Activated naive CD4-positive, alpha-beta T cell treated with anti-CD3 and anti-CD28 coated beads, Interleukin-2, amount 10 ng/mL, durations not matched to agents 7 days and 5 days (primary cell): Measurements from ENCODE around the gene LEMD2.
A peak's percentile ranks its signal among the peaks of the same experiment; 100 is the strongest.

Experiments used
- CTCF ChIA-PET: fragments of 350-600 bp; sonication (Branson Sonifier 250); formaldehyde crosslinking; loops from one replicate; lab custom pipeline; 2021; ENCODE audit warnings: antibody characterized with exemption; lab: Charles Lee
- DNase-seq: peaks from one replicate; pipeline ENCODE4 v3.0.0-alpha.2; 2020
- H3K27ac Mint-ChIP-seq: one replicate; pipeline ENCODE4 v1.8.0; 2021; ENCODE audit warnings: mild to moderate bottlenecking, moderate library complexity, mixed read lengths
- H3K27me3 Mint-ChIP-seq: one replicate; pipeline ENCODE4 v1.8.0; 2021; ENCODE audit warnings: mild to moderate bottlenecking, mixed read lengths
- H3K36me3 Mint-ChIP-seq: one replicate; pipeline ENCODE4 v1.8.0; 2021; ENCODE audit warnings: mixed read lengths
- H3K4me1 Mint-ChIP-seq: one replicate; pipeline ENCODE4 v1.8.0; 2021; ENCODE audit warnings: mixed read lengths
- H3K4me3 Mint-ChIP-seq: one replicate; pipeline ENCODE4 v1.8.0; 2021; ENCODE audit warnings: mild to moderate bottlenecking, moderate library complexity, mixed read lengths
- H3K9me3 Mint-ChIP-seq: one replicate; pipeline ENCODE4 v1.8.0; 2021; ENCODE audit warnings: mixed read lengths

The LEMD2 gene

DNA sequence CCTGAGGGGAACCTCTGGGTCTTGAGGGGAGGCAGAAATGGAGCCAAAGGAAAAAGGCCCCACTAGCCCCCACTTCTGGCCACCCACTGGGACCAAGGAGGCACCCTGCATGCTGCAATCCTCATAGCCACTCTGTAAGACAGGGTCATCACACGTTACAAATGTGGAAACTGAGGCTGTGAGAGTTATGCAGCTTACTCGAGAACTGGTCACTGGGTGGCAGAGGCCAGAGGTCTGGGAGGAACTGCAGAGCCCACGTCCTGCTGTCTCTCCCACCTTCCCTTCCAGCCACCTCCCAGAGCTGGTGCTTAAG lies 18.1 kb downstream of the LEMD2 start:
- DNase-seq: no peak
- peaks cover 13% of the 10 kb centered on the region for H3K36me3 Mint-ChIP-seq
- no peaks in the 10 kb centered on the region for H3K9me3 Mint-ChIP-seq
- H3K4me1 Mint-ChIP-seq: peaks cover 6% of the 10 kb centered on the region
- H3K27ac Mint-ChIP-seq: no peak overlapping the region
- CTCF ChIA-PET: interaction anchor here (0.8 to 16.2 kb wide), 27 partner anchors 8 to 384 kb away, joined by 3 to 167 read pairs (median 4); partner anchors contain the start of gene IP6K3
- no peak overlapping the region for H3K4me3 Mint-ChIP-seq
- H3K27me3 Mint-ChIP-seq: peaks cover 40% of the 10 kb centered on the region

DNA sequence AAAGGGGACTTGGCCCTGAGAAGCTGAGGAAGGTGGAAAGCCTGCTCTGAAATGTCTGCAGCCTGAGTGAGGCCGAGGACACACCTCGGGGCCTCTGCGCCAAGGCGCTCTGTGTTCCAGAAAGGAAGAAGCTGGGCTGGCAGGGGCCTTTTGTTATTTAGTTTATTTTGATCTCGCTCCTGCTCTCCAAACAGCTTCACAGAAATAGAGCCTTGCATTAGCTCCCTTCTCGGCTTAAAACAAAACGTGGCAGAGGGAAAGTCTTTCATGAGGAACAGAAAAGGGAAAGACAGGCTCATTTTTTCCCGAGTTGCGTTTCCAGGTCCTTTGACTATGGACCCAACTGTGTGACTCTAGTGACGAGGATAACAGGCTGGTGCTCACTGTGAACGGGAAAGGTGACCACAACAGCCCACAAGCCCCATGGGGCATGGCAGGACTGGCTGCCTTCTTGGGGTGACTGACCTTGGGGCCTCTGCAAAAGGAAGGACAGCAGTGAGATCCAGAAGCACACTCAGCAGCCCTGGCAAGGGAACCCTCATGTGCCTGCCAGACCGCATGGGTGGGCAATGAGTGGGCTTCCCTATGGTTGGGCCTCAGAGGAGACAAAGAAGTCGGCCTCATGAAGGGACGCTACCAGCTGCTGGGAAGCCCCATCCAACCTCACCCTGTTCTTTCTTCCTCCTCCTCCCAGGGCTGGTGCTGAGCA lies 18.7 kb downstream of the LEMD2 start:
- Mint-ChIP-seq H3K27me3 (peaks cover 43% of the 10 kb centered on the region), H3K27ac (no peak overlapping the region), H3K4me3 (no peak overlapping the region), H3K36me3 (peaks cover 10% of the 10 kb centered on the region), H3K4me1 (peaks cover 6% of the 10 kb centered on the region), H3K9me3 (no peaks in the 10 kb centered on the region)
- no peak for DNase-seq
- CTCF ChIA-PET: interaction anchor here (0.6 to 16.2 kb wide), 20 partner anchors 8 to 385 kb away, joined by 3 to 167 read pairs (median 4); partner anchors contain the start of genes IP6K3 and UQCC2

DNA sequence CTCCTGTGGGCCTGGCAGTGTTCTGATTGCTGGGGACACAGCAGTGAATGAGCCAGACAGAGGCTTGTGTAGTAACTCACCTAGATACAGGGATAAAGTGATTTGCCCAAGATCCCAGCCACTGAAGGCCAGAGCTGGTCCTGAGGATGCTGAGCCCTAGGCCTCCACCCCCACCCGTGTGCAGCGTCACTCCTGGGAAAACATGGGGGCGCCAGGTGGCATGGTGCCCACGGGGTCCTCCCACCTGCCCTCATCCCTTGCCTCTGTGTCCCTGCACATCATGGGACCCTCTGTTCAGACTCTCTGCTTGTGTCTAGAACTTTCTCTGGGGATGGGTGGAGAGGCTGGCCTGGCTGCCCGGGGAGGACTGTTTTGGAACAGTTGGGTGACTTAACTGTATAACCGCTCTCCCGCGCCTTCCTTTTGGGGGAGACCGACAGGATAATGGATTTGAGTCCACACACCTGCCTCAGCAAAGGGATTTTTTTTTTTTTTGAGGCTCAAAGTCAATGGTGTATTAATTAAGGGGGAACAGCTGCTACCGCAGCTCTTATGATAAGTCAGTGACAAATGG lies 19.6 kb downstream of the LEMD2 start:
- Mint-ChIP-seq H3K36me3 (peaks cover 5% of the 10 kb centered on the region), H3K4me3 (no peak overlapping the region), H3K9me3 (no peaks in the 10 kb centered on the region), H3K27me3 (peaks cover 46% of the 10 kb centered on the region), H3K4me1 (peaks cover 6% of the 10 kb centered on the region), H3K27ac (no peak overlapping the region)
- no peak for DNase-seq
- CTCF ChIA-PET: interaction anchor here (0.7 to 16.2 kb wide), 12 partner anchors 9 to 385 kb away, joined by 3 to 167 read pairs (median 6); partner anchors contain the start of genes IP6K3 and UQCC2

DNA sequence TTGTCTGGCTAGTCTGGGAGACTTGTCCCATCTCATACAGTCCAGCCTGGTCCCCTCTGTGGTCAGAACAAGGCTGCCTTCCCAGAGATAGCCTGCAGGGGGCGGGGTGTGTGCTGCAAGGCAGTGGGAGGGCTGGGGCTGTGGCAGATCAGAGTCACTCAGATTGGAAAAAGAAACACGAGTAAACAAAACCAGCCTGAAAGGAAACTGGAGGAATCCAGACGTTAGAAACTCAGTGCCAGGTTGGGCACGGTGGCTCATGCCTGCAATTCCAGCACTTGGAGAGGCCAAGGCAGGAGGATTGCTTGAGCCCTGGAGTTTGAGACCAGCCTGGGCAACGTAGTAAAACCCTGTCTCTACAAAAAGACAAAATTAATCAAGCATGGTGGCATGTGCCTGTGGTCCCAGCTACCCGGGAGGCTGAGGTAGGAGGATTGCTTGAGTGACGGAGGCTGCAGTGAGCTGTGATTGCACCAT lies 20.2 kb downstream of the LEMD2 start:
- peak overlapping the region; percentile 21 for H3K27ac Mint-ChIP-seq
- peaks cover 53% of the 10 kb centered on the region for H3K27me3 Mint-ChIP-seq
- H3K36me3 Mint-ChIP-seq: peaks cover 5% of the 10 kb centered on the region
- peaks cover 6% of the 10 kb centered on the region for H3K4me1 Mint-ChIP-seq
- CTCF ChIA-PET: interaction anchor here (1.5 to 16.2 kb wide), 8 partner anchors 10 to 386 kb away, joined by 4 to 167 read pairs (median 18); partner anchors contain the start of genes IP6K3 and UQCC2
- no peak overlapping the region for H3K4me3 Mint-ChIP-seq
- H3K9me3 Mint-ChIP-seq: no peaks in the 10 kb centered on the region
- DNase-seq: peak; percentile 87

DNA sequence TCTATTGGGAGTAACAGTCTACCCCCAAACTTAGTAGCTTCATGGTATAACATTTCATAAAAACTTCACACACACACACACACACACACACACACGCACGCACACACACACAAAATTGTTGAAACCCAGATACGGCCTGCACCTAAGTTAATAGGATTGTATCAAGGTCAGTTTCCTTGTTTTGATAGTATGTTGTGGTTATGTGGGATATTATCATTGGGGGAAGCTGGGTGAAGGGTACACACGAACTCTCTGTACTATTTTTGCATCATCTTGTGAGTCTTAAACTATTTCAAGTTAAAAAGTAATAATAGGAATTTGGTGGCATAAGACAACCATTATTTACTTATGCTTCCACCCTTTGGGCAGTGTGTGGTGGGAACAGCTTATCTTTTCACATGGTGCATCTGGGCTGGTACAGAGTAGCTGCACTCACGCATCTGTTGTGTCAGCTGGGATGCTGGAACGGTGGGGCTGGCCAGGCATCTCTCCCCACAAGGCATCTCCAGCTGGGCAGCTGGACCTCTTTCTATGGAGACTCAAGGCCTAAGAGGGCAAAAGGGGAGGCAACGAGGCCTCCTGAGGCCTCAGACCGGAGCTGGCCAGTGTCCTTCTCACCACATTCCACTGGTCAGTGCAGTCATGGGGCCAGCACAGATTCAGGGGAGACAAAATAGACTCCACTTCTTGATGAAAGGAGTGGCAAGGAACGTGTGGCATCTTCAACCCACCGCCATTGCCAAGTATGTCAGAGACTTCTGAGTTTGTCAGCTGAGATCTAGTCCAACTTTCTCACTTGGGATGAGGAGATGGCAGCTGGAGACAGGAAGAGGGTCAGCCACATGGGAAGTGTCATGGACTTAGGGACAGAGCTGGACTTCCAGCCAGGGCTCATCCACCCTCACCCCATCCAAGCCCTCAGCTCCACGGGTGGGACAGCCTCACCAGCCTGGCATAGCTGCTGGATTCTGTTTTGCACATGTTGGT lies 21.7 kb downstream of the LEMD2 start:
- Mint-ChIP-seq H3K4me1 (peaks cover 6% of the 10 kb centered on the region), H3K9me3 (no peaks in the 10 kb centered on the region), H3K36me3 (no peaks in the 10 kb centered on the region), H3K27me3 (peaks cover 56% of the 10 kb centered on the region), H3K4me3 (no peak overlapping the region), H3K27ac (no peak overlapping the region)
- DNase-seq: no peak
- CTCF ChIA-PET: interaction anchor here (0.5 to 16.2 kb wide), 14 partner anchors 11 to 392 kb away, joined by 3 to 167 read pairs (median 4); partner anchors contain the start of genes IP6K3 and UQCC2

DNA sequence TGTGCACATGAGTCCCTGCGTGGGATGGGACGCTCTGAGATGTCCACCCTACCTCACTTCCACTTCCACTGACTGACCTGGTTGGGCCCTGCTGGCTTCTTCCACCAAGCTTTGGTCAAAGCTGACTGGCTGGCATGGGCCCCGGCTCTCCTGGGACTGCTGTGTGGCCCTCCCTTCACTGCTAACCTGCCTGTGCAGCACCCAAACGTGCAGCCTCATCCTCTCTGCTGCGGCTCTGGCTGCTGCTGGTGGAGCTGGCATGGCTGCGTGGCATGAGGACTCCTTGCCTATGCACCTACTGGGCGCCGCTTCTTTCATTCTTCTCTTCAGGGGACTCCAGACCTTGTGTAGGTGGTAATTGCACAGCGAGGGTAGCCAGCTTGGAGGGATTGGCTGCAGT lies 23.6 kb downstream of the LEMD2 start:
- CTCF ChIA-PET: interaction anchor here (9.0 to 16.2 kb wide), 2 partner anchors 15 to 261 kb away, joined by 144 to 167 read pairs; partner anchors contain the start of gene IP6K3
- peaks cover 4% of the 10 kb centered on the region for H3K4me1 Mint-ChIP-seq
- H3K27ac Mint-ChIP-seq: no peak overlapping the region

DNA sequence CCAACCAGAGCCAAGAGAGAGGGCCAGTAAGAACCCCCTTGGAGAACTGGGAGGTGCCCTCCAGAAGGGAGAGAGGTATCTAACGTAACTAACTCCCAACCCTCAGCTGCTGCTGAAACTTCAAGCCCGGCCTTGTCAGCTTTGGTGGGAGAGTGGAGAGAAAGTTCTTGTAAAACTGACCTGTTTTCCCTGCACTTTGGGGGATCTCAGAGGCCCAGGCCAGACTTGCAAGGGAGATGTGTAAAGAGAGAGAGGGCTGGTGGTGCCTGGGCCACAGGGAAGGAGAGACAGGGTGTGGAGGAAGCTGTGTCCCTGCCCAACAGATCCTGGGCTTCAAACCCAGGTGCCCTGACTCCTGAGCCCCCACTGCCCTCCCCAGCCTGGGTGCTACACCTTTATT lies 24.9 kb downstream of the LEMD2 start:
- DNase-seq: no peak
- Mint-ChIP-seq H3K4me3 (no peak overlapping the region), H3K27ac (no peak overlapping the region), H3K27me3 (peaks cover 59% of the 10 kb centered on the region), H3K4me1 (peaks cover 4% of the 10 kb centered on the region), H3K36me3 (no peaks in the 10 kb centered on the region), H3K9me3 (no peaks in the 10 kb centered on the region)
- CTCF ChIA-PET: interaction anchor here (1.1 to 16.2 kb wide), 6 partner anchors 14 to 391 kb away, joined by 3 to 144 read pairs (median 5); partner anchors contain the start of genes IP6K3 and UQCC2

More for the DNA sequence above, 23.6 kb downstream of the LEMD2 start:
- Mint-ChIP-seq H3K27me3 (peaks cover 63% of the 10 kb centered on the region), H3K9me3 (no peaks in the 10 kb centered on the region), H3K36me3 (no peaks in the 10 kb centered on the region), H3K4me3 (no peak overlapping the region)
- DNase-seq: no peak

DNA sequence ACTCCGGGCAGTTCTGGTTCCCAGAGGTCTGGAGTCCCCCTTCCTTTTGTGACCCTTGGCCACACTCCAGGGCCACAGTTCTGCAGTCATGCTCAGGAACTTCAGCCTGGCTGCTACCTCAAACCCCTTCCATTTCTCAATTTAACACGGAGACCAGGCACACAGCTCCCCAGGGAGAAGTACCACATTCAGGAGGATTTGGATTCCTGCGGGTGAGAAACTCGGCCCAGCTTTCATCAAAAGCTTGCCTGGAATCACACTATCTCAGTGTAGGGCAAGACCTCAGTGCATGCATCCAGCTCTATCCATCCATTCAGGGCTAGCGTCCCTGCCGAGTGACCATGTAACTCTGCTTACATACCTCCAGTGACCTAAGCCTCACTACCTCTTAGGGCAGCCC lies 25.4 kb downstream of the LEMD2 start:
- CTCF ChIA-PET: interaction anchor here (1.1 to 16.2 kb wide), 6 partner anchors 13 to 392 kb away, joined by 3 to 144 read pairs (median 5); partner anchors contain the start of genes IP6K3 and UQCC2
- Mint-ChIP-seq H3K27me3 (peaks cover 53% of the 10 kb centered on the region), H3K27ac (no peak overlapping the region), H3K36me3 (no peaks in the 10 kb centered on the region), H3K9me3 (no peaks in the 10 kb centered on the region), H3K4me1 (peaks cover under 1% of the 10 kb centered on the region), H3K4me3 (no peak overlapping the region)
- DNase-seq: no peak

DNA sequence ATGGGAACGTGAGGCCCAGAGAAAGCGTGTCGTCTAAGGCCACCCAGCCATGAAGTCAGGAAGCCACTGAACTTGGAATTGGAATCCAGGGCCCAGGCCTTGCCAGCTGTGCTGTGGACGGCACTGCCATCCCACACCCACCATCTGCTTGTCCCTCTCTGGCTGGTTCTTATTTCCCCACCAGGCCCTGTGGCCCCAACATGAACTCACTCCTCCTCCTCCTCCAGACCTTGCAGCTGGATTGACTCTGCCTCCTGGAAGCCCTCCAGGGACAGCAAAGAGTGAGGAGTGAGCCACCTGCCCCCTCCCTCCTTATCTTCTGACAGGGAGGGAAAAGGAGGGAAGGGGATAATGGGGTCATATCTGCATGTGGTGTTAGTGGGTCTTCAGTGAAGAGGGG lies 26.2 kb downstream of the LEMD2 start:
- Mint-ChIP-seq H3K27ac (no peak overlapping the region), H3K4me1 (no peaks in the 10 kb centered on the region), H3K36me3 (no peaks in the 10 kb centered on the region), H3K9me3 (no peaks in the 10 kb centered on the region), H3K27me3 (peaks cover 51% of the 10 kb centered on the region), H3K4me3 (no peak overlapping the region)
- CTCF ChIA-PET: interaction anchor here (0.7 to 16.2 kb wide), 7 partner anchors 13 to 368 kb away, joined by 3 to 144 read pairs (median 3); partner anchors contain the start of genes IP6K3 and UQCC2
- no peak for DNase-seq

DNA sequence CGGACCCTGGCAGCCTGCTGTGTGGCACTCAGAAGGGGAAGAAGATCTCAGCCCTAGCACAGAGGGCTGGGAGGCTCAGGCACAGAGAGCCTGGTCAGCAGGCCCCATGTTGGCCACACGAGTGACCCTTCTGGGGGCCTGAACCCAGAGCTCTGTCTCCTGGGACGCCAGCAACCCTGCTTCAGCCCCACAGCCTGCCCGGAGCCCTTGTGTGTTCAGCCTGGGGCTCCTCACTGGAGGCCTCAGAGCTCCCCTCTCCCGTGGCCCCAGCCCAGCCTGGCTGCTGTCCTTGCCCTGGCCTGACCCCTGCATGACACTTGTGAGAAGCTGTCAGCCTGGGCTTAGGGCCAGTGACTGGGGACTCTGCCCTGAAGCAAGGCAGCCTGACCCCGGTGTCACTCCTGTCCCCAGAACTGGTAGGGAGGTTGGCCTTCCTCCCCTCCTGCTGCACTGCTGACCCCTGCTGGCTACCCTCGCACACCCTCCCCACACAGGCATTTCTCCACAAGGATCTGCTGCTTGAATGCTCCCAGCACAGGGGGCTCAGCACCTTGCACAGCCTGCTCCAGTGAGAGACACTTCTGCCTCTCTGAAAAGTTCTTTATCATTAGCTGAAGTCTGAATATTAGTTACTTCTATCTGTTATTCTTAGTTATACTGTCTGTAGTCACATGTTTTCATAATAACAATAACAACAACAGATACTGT lies 26.9 kb downstream of the LEMD2 start:
- Mint-ChIP-seq H3K27ac (no peak overlapping the region), H3K9me3 (no peaks in the 10 kb centered on the region), H3K4me1 (no peaks in the 10 kb centered on the region), H3K27me3 (peaks cover 48% of the 10 kb centered on the region), H3K4me3 (no peak overlapping the region), H3K36me3 (no peaks in the 10 kb centered on the region)
- CTCF ChIA-PET: interaction anchor here (0.6 to 16.2 kb wide), 11 partner anchors 12 to 394 kb away, joined by 3 to 144 read pairs (median 3); partner anchors contain the start of genes IP6K3 and UQCC2
- peak; percentile 75 for DNase-seq

DNA sequence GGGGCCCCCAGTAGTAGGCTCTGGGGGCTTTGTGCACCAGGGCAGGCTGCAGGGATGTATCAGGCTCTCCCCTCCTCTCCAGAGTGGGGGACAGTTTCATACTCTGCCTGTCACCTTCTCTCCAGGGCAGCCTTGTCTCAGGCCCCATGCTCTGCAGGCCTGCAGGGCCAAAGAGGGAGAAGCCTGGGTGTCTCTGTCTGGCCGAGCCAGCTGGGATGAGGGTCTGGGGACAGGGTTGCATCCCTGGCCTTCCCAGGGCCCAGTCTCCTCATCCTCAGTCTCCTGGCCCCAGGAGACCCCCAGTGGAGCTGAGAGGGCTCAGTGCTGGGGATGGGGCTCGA lies 27.4 kb downstream of the LEMD2 start:
- Mint-ChIP-seq H3K4me1 (no peaks in the 10 kb centered on the region), H3K9me3 (no peaks in the 10 kb centered on the region), H3K27me3 (peaks cover 46% of the 10 kb centered on the region)

DNA sequence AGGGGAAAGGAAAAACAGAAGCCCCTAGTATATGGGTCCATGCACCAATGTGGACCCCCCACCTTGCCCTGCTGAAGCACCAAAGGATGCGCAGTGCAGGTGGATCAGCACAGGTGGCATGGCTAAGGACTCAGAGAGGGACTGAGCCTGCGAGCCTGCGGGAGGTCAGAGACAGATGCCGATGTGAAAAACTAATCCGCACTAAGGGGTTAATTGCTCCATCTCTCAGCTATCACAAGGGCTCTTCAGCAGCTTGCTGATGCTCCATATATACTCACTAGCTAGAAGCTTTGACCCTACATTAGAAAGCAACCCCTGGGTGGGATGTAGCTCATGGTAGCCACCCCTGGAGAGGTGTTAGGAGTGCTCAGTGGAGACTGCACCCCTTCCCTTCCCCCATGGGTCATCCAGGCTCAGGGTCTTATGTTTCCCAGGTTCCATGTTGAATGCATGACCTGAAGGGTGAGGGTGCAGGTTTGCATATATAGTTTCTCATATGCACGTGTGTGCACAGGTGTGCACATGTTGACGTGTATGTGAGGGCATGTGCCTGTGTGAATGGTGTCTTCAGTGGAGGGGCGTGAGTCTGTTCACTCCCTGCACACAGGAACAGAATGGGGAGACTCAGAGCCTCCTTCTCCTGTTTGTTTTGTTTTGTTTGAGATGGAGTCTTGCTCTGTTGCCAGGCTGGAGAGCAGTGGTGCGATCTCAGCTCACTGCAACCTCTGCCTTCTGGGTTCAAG lies 28.9 kb downstream of the LEMD2 start:
- no peak overlapping the region for H3K27ac Mint-ChIP-seq
- H3K27me3 Mint-ChIP-seq: peaks cover 38% of the 10 kb centered on the region
- H3K4me1 Mint-ChIP-seq: no peaks in the 10 kb centered on the region
- no peaks in the 10 kb centered on the region for H3K36me3 Mint-ChIP-seq
- no peak overlapping the region for H3K4me3 Mint-ChIP-seq
- CTCF ChIA-PET: interaction anchor here (0.7 to 16.2 kb wide), 5 partner anchors 10 to 267 kb away, joined by 3 to 144 read pairs (median 4); partner anchors contain the start of genes IP6K3 and UQCC2
- no peaks in the 10 kb centered on the region for H3K9me3 Mint-ChIP-seq
- DNase-seq: no peak

More for the DNA sequence above, 27.4 kb downstream of the LEMD2 start:
- Mint-ChIP-seq H3K36me3 (no peaks in the 10 kb centered on the region), H3K27ac (no peak overlapping the region), H3K4me3 (no peak overlapping the region)
- no peak for DNase-seq
- CTCF ChIA-PET: interaction anchor here (0.7 to 16.2 kb wide), 8 partner anchors 12 to 394 kb away, joined by 3 to 144 read pairs (median 4); partner anchors contain the start of genes IP6K3 and UQCC2
